ENCODE measurements around the gene PTK7. TPM values are rescaled to one million over a fixed set of nuclear protein-coding genes. Genes with fewer than 3 reads are reported as not detected.

PTK7 gene
- total RNA-seq, 1 donor: 190 TPM

GRCh38 chr6:43184268-43184985 lies 108.3 kb downstream of the PTK7 start:
- Histone ChIP-seq H3K27me3 (ENCODE audit: insufficient read depth, low read length) (no peaks in the 10 kb centered on the region), H3K4me3 (ENCODE audit: insufficient read depth, low read length) (no peak overlapping the region), H2AFZ (ENCODE audit: low read length) (no peak overlapping the region), H3K27ac (ENCODE audit: low read depth, low read length) (no peak overlapping the region), H3K9me3 (ENCODE audit: low read depth, low read length) (no peaks in the 10 kb centered on the region), H3K79me2 (ENCODE audit: insufficient read depth, low read length) (peaks cover 25% of the 10 kb centered on the region), H4K20me1 (ENCODE audit: insufficient read depth, low read length) (no peaks in the 10 kb centered on the region), H3K4me2 (ENCODE audit: insufficient read depth, low read length) (no peak overlapping the region), H3K36me3 (ENCODE audit: insufficient read depth, low read length) (peaks cover 51% of the 10 kb centered on the region), H3K4me1 (ENCODE audit: insufficient read depth, low read length) (peaks cover 22% of the 10 kb centered on the region)
- DNase-seq (ENCODE audit: insufficient read length, low spot score, missing footprints): no peak
- TF ChIP-seq, protein P1, sequence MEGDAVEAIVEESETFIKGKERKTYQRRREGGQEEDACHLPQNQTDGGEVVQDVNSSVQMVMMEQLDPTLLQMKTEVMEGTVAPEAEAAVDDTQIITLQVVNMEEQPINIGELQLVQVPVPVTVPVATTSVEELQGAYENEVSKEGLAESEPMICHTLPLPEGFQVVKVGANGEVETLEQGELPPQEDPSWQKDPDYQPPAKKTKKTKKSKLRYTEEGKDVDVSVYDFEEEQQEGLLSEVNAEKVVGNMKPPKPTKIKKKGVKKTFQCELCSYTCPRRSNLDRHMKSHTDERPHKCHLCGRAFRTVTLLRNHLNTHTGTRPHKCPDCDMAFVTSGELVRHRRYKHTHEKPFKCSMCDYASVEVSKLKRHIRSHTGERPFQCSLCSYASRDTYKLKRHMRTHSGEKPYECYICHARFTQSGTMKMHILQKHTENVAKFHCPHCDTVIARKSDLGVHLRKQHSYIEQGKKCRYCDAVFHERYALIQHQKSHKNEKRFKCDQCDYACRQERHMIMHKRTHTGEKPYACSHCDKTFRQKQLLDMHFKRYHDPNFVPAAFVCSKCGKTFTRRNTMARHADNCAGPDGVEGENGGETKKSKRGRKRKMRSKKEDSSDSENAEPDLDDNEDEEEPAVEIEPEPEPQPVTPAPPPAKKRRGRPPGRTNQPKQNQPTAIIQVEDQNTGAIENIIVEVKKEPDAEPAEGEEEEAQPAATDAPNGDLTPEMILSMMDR (IDR thresholded peaks at IDR 0.05; ENCODE audit: extremely low read depth, low read depth, low read length): no peak

DNA sequence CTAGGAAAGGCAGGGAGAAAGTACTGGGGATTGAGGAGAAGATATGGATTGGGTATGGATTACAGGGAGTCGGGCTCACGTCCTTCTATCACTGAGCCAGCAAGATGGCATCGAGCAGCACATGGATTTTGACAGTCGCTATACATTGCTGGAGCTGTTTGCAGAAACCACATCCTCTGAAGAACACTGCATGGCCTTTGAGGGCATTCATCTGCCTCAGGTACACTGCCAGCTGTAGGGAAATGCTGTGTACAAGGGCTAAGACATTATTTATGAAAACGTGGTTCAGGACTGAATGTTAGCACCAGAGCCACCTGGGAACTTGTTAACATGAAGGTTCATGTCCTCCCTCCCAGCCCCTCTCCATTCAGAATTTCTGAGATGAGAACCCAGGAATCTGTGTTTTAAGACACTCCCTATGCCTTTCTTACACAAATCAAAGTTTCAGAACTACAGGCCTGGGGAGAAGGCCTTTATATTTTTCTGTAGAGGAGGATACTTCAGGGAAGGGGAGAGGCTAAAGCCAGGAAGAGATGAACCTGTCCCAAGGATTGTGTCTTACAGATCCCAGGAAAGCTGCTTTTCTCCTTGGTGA lies 109.4 kb downstream of the PTK7 start:
- TF ChIP-seq, protein P1 (IDR thresholded peaks at IDR 0.05; ENCODE audit: extremely low read depth, low read depth, low read length): no peak
- Histone ChIP-seq H2AFZ (ENCODE audit: low read length) (no peak overlapping the region), H3K9me3 (ENCODE audit: low read depth, low read length) (no peaks in the 10 kb centered on the region), H4K20me1 (ENCODE audit: insufficient read depth, low read length) (no peaks in the 10 kb centered on the region), H3K36me3 (ENCODE audit: insufficient read depth, low read length) (peaks cover 55% of the 10 kb centered on the region), H3K4me2 (ENCODE audit: insufficient read depth, low read length) (no peak overlapping the region), H3K79me2 (ENCODE audit: insufficient read depth, low read length) (peaks cover 25% of the 10 kb centered on the region), H3K27me3 (ENCODE audit: insufficient read depth, low read length) (no peaks in the 10 kb centered on the region), H3K4me1 (ENCODE audit: insufficient read depth, low read length) (peaks cover 22% of the 10 kb centered on the region), H3K4me3 (ENCODE audit: insufficient read depth, low read length) (no peak overlapping the region), H3K27ac (ENCODE audit: low read depth, low read length) (no peak overlapping the region)
- DNase-seq (ENCODE audit: insufficient read length, low spot score, missing footprints): no peak

GRCh38 chr6:43186019-43186418 lies 109.9 kb downstream of the PTK7 start:
- H3K27ac ChIP-seq (ENCODE audit: low read depth, low read length): no peak overlapping the region
- H3K9me3 ChIP-seq (ENCODE audit: low read depth, low read length): no peaks in the 10 kb centered on the region
- peaks cover 25% of the 10 kb centered on the region for H3K79me2 ChIP-seq (ENCODE audit: insufficient read depth, low read length)
- no peaks in the 10 kb centered on the region for H3K27me3 ChIP-seq (ENCODE audit: insufficient read depth, low read length)
- peaks cover 19% of the 10 kb centered on the region for H3K4me1 ChIP-seq (ENCODE audit: insufficient read depth, low read length)
- TF ChIP-seq, protein P1 (IDR thresholded peaks at IDR 0.05; ENCODE audit: extremely low read depth, low read depth, low read length): no peak
- H3K4me3 ChIP-seq (ENCODE audit: insufficient read depth, low read length): no peak overlapping the region
- DNase-seq (ENCODE audit: insufficient read length, low spot score, missing footprints): no peak
- no peak overlapping the region for H3K4me2 ChIP-seq (ENCODE audit: insufficient read depth, low read length)
- H2AFZ ChIP-seq (ENCODE audit: low read length): no peak overlapping the region
- H4K20me1 ChIP-seq (ENCODE audit: insufficient read depth, low read length): no peaks in the 10 kb centered on the region
- H3K36me3 ChIP-seq (ENCODE audit: insufficient read depth, low read length): peaks cover 58% of the 10 kb centered on the region

DNA sequence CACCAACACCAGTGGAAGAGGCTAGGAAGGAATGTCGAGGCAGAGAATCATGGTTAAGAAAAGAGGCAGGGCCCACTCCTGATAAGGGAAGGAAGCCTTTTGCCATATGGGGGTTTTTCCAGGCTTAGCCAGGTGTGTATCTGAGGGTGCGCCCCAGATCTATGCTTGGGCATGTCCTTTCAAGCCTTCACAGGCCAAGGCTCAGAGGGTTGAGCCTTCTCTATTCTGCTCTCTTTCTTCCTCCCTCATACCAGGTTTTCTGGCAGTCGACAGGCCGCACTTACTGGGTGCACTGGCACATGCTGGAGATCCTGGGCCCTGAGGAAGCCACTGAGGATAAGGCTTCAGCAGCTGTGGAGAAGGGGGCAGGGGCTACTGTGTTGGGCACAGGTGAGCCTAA lies 110.6 kb downstream of the PTK7 start:
- H2AFZ ChIP-seq (ENCODE audit: low read length): no peak overlapping the region
- H3K4me2 ChIP-seq (ENCODE audit: insufficient read depth, low read length): no peak overlapping the region
- H4K20me1 ChIP-seq (ENCODE audit: insufficient read depth, low read length): no peaks in the 10 kb centered on the region
- no peak overlapping the region for H3K4me3 ChIP-seq (ENCODE audit: insufficient read depth, low read length)
- peaks cover 25% of the 10 kb centered on the region for H3K79me2 ChIP-seq (ENCODE audit: insufficient read depth, low read length)
- H3K36me3 ChIP-seq (ENCODE audit: insufficient read depth, low read length): peaks cover 55% of the 10 kb centered on the region
- TF ChIP-seq, protein P1 (IDR thresholded peaks at IDR 0.05; ENCODE audit: extremely low read depth, low read depth, low read length): no peak
- peaks cover 12% of the 10 kb centered on the region for H3K4me1 ChIP-seq (ENCODE audit: insufficient read depth, low read length)
- no peaks in the 10 kb centered on the region for H3K9me3 ChIP-seq (ENCODE audit: low read depth, low read length)
- DNase-seq (ENCODE audit: insufficient read length, low spot score, missing footprints): no peak
- no peaks in the 10 kb centered on the region for H3K27me3 ChIP-seq (ENCODE audit: insufficient read depth, low read length)
- no peak overlapping the region for H3K27ac ChIP-seq (ENCODE audit: low read depth, low read length)

Measured in osteoblast (primary cell).